Large intestine (tissue), 3 donors: ENCODE results near the gene C1orf35. TPM values are rescaled to one million over a fixed set of nuclear protein-coding genes. Genes with fewer than 3 reads are reported as not detected.
A peak's percentile ranks its signal among the peaks of the same experiment; 100 is the strongest.

Source experiments
- DNase-seq, 2 donors: peaks; one replicate each; pipeline versions ENCODE4 v3.0.0 to v3.0.0-alpha.2; 2013
- H3K27ac ChIP-seq: one replicate; pipeline ENCODE4 v1.5.1; 2013; ENCODE audit warnings: low read length
- H3K27me3 ChIP-seq: 2 replicates; pipeline ENCODE4 v1.6.1; 2013; ENCODE audit warnings: low read length; ENCODE audit not compliant: control insufficient read depth, insufficient read depth
- H3K36me3 ChIP-seq: 2 replicates; pipeline ENCODE4 v1.6.1; 2013; ENCODE audit warnings: low read length; ENCODE audit not compliant: control insufficient read depth, insufficient read depth
- H3K4me1 ChIP-seq: one replicate; pipeline ENCODE4 v1.6.1; 2013; ENCODE audit warnings: low read length; ENCODE audit not compliant: control insufficient read depth, insufficient read depth
- H3K4me3 ChIP-seq: one replicate; pipeline ENCODE4 v1.5.1; 2013; ENCODE audit warnings: low read length
- H3K9me3 ChIP-seq: one replicate; pipeline ENCODE4 v1.6.1; 2013; ENCODE audit warnings: mild to moderate bottlenecking, low read depth, low read length, moderate library complexity; ENCODE audit not compliant: control insufficient read depth
- WGBS: methylation state at CpG from one replicate; pipeline ENCODE4 v1.1.5; 2013; ENCODE audit warnings: low lambda C conversion rate; ENCODE audit not compliant: insufficient coverage; 5-methylcytosine and 5-hydroxymethylcytosine counted together
- polyA plus RNA-seq: library from polyadenylated mRNA; unstranded; fragments of 120-200 nt; gene quantifications from one replicate; pipeline ENCODE4 v1.2.1, GENCODE V29; 2013

The C1orf35 gene
- polyA plus RNA-seq, 1 donor = 17.3 TPM

DNA sequence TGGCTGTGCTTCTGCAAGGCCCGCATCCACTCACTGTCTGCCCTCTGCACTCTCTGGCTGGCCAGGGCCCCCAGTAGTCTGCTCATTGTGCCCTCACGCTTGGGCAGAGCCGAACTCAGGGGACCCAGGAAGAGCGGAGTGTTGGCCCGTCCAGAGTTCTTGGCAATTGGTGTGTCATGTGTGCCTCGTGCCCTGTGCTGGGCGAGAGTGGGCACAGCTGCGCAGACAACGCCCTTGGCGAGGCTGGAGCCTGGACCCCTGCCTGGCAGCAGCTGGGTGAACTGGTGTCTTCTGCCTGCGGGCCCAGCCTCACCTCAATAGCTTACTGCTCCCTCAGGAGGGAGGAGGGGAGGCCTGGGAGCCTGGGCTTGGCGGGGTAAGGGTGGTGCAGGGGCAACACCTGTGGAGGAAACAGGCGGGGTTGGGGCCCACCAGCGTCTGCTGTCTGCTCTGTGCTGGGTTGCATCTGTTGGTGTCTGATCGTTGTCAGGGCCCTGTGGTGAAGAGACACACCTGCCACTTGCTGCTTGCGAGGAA lies 39.1 kb upstream of the C1orf35 start:
- H3K4me3 ChIP-seq = no peak overlapping the region
- WGBS = no CpG with 5 or more reads among the region's 16 CpGs
- no peaks in the 10 kb centered on the region for H3K9me3 ChIP-seq
- H3K4me1 ChIP-seq = peaks cover 46% of the 10 kb centered on the region
- H3K36me3 ChIP-seq = peaks cover 27% of the 10 kb centered on the region
- no peak for DNase-seq
- H3K27me3 ChIP-seq = peaks cover 2% of the 10 kb centered on the region
- H3K27ac ChIP-seq = no peak overlapping the region

DNA sequence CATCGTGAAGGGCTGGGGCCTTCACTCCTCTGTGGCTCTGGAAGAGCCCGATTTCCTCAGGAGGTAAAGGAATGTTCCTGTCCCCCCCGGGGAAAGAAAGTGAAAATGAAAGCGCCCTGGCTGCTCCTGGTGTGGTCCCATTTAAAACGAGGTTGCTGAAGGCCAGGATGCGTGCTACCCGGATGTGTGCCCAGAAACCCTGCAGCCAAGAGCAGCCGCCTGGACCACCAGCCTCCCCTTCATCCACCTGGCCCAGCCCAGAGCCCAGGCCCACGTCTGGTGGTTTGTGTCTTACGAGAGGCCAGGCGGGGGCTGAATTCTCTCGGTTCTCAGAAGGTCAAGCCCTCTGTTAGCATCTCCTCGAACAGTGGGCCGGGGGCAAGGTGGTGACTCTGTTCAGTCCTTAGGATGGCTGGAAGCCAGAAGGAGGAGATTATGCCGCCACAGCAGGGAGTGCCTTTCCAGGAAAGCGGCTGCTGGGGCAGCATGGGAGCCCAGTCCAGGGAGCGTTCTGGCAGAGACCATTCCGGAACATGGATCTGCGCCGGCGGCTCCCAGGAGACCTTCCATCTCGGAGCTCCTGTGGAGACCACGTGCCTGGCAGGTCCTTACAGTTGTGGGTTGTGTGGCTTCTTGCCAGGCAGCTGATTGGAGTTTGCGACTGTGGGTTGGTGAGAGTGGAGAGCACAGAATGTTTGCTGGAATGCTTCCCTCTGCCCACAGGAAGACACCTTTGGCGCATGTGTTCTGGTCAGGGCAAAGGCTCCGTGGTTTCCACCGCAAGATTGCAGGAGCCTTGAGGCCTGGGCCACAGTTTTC lies 38.3 kb upstream of the C1orf35 start:
- Histone ChIP-seq H3K36me3 (peaks cover 23% of the 10 kb centered on the region), H3K9me3 (no peaks in the 10 kb centered on the region), H3K4me1 (peaks cover 46% of the 10 kb centered on the region), H3K27me3 (peaks cover 2% of the 10 kb centered on the region), H3K4me3 (peak overlapping the region; percentile 98), H3K27ac (peak overlapping the region; percentile 93)
- DNase-seq = no peak
- WGBS = no CpG with 5 or more reads among the region's 27 CpGs

DNA sequence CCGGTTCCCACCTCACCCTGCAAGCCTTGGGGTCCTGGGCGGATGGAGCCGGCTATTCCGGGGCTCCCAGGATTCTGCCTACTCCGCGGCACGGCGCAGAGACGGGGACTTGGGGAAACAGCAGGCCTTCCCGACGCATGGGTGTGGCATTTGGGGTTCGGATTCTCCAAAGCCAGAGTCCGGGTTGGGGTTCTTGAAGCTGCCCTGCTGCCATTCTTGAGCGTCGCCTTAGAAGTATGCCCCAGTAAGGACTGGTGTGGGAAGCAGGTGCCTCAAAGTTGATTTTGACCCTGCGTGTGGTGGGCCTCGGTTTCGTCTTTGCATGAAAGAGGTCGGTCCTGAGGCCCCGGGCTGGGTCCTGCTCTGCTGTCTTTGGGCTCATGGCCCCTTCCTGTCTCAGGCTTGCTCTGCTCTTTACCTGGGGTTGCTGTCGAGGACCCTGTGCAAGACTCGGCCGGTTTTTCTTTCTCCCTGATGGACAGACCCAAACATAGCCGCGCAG lies 37.6 kb upstream of the C1orf35 start:
- peak in 1 of 2 donors; percentile 61 for DNase-seq
- H3K4me3 ChIP-seq = peak overlapping the region; percentile 98
- no peaks in the 10 kb centered on the region for H3K9me3 ChIP-seq
- no CpG with 5 or more reads among the region's 25 CpGs for WGBS
- H3K27ac ChIP-seq = peak overlapping the region; percentile 93
- peaks cover 18% of the 10 kb centered on the region for H3K36me3 ChIP-seq
- peaks cover 45% of the 10 kb centered on the region for H3K4me1 ChIP-seq
- H3K27me3 ChIP-seq = peaks cover 7% of the 10 kb centered on the region

DNA sequence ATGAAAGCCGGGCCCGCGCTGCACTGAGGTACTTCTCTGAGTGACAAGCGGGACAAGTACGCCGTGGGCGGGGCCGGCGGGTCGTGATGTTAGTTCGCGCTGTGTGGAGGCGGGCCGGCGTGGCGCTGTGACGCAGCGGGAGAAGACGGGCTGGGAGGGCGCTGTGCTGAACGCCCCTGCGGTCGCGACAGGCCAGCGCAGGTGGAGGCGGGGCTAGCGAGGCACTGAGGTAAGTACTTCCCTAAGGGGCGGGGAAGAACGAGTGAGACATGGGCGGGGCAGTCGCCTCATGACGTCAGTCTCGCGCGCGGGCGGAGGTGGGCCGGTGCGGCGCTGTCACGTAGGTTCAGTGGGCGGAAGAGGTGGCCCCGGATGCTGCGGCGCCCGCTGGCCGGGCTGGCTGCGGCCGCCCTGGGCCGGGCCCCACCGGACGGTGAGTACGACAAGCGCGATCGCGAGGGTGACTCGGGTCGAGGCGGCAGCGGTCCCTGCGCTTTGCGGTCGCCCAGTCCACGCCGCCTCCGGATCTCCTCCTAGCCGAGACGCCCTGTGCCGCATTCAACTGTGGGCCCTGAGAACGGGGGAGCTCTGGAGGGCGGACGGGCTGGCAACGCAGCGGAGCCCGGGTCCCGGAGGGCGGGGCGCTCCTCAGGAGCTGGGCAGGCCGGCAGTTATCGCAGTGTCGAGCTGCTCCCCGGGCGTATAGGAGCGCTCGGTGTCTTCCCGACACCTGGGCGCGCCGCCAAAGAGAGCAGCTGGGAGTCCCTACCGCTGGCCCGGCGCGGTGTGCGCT lies 37.0 kb upstream of the C1orf35 start, which contains the start of gene GUK1:
GUK1 (plus strand) TSS at position 349 of the 793 bp plus-strand sequence; CDS start at position 373, 24 bp downstream.
- Histone ChIP-seq H3K4me3 (peak within 1 kb of the TSS; percentile 98), H3K27ac (peak within 1 kb of the TSS; percentile 96), H3K36me3 (peaks cover 13% of the 10 kb centered on the region), H3K27me3 (peaks cover 11% of the 10 kb centered on the region), H3K9me3 (no peaks in the 10 kb centered on the region), H3K4me1 (peaks cover 38% of the 10 kb centered on the region)
- DNase-seq = peak; percentile 100
- no CpG with 5 or more reads among the region's 95 CpGs for WGBS

DNA sequence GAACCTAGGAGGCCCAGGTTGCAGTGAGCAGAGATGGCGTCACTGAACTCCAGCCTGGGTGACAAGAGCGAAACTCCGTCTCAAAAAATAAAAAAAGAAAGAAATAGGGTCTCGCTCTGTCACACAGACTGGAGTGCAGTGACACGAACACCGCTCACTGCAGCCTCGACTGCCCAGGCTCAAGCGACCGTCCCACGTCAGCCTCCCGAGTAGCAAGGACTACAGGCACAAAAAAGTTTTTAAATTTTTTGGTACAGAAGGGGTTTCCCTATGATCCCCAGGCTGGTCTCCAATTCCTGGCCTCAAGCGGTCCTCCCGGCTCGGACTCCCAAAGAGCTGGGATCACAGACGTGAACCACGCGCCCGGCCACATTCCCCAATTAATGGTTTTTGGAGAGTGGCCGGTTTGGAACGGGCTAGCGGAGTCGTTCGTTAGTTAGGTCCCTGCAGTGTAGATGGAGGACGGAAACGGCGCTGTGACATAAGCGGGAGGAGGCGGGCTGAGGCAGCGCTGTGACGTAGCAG lies 36.3 kb upstream of the C1orf35 start:
- WGBS = no CpG with 5 or more reads among the region's 30 CpGs
- Histone ChIP-seq H3K27ac (peak overlapping the region; percentile 96), H3K36me3 (peaks cover 13% of the 10 kb centered on the region), H3K27me3 (peaks cover 17% of the 10 kb centered on the region), H3K4me1 (peaks cover 32% of the 10 kb centered on the region), H3K4me3 (peak overlapping the region; percentile 98), H3K9me3 (no peaks in the 10 kb centered on the region)
- no peak for DNase-seq

DNA sequence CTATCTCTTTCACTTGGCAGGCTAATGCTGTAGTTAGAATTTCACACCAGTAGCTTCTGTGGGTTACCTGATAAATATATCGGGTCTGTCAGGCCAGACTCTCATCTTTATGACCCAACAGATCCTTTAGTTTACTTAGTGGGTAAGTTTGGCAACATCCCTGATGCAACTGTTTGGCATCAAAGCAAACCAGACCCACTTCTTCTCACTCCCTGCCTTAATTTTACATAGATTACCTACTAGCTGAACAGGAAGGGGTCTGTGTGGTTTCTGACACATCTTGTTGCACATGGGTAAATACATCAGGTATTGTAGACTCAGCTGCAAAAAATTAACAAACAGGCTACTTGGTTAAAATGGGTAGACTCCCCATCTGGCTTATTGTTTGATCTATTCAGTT lies 33.8 kb upstream of the C1orf35 start:
- WGBS = no CpG with 5 or more reads among the region's 1 CpG

DNA sequence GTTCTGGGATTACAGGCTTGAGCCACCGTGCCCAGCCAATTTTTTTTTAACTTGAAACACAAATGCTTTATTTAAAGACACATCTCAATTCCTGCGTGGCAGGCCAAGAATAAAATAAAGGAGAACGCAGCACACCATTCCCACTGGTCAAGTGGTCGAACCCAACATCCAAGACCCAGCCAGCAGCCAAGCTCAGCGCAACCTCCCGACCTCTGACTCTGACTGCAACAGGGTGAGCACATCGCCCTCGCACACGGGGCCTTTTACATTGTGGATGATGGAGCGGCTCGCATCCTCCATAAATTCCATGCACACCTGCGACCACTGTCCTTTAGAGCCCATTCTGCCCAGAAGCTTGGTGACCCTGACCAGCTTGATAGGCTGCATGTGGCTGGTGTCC lies 31.5 kb upstream of the C1orf35 start:
- H3K36me3 ChIP-seq = no peaks in the 10 kb centered on the region
- H3K4me1 ChIP-seq = peaks cover 9% of the 10 kb centered on the region
- no CpG with 5 or more reads among the region's 12 CpGs for WGBS
- DNase-seq = no peak
- H3K9me3 ChIP-seq = no peaks in the 10 kb centered on the region
- no peak overlapping the region for H3K27ac ChIP-seq
- peaks cover 17% of the 10 kb centered on the region for H3K27me3 ChIP-seq
- no peak overlapping the region for H3K4me3 ChIP-seq

More for the DNA sequence above, 33.8 kb upstream of the C1orf35 start:
- H3K27ac ChIP-seq = no peak overlapping the region
- peaks cover 17% of the 10 kb centered on the region for H3K27me3 ChIP-seq
- no peaks in the 10 kb centered on the region for H3K9me3 ChIP-seq
- H3K36me3 ChIP-seq = peaks cover 6% of the 10 kb centered on the region
- H3K4me3 ChIP-seq = no peak overlapping the region
- peaks cover 8% of the 10 kb centered on the region for H3K4me1 ChIP-seq
- no peak for DNase-seq

DNA sequence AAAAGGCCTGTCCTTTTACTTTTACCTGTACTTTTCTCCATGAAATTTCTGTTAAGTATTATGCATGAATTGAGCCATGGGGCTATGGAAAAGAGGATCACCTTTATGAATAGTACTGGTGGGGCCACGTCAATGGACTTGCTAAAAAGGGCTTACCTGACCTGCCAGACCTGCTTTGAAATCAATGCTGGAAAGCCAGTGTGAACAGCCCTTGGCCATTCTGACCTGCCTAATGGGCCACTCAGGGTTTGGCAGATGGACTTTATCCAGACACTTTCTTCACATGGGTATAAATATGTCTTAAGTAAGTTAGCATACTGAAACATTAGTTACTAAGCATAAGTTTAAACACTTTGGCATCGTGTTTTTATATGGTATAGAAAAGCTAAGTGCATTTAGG lies 28.6 kb upstream of the C1orf35 start:
- DNase-seq = peak in 1 of 2 donors; percentile 59

DNA sequence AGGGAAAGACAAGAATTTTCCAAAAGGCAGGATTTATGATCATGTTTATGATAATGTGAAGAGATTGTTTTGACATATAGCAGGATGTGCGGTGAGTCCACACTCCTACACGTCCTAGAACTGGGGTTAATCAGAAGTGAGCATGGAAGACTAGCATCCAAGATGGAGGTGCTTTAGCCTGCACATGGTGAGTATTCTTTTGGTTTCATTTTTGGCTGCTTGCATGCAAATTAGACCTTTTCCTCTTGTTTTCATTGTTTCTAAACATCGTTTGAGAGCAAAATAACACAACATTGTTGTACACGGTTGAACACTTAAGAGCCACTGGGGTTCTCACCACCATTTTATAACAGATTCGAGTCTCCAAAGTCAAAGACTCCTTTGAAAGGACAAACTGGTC lies 22.1 kb upstream of the C1orf35 start:
- no peak for DNase-seq
- Histone ChIP-seq H3K36me3 (no peaks in the 10 kb centered on the region), H3K27ac (no peak overlapping the region), H3K4me3 (no peak overlapping the region), H3K27me3 (no peaks in the 10 kb centered on the region), H3K9me3 (no peaks in the 10 kb centered on the region), H3K4me1 (peaks cover 30% of the 10 kb centered on the region)
- WGBS = no CpG with 5 or more reads among the region's 5 CpGs

More for the DNA sequence above, 28.6 kb upstream of the C1orf35 start:
- no peaks in the 10 kb centered on the region for H3K9me3 ChIP-seq
- H3K4me3 ChIP-seq = no peak overlapping the region
- peaks cover 14% of the 10 kb centered on the region for H3K27me3 ChIP-seq
- peaks cover 9% of the 10 kb centered on the region for H3K4me1 ChIP-seq
- H3K36me3 ChIP-seq = no peaks in the 10 kb centered on the region
- peak overlapping the region; percentile 63 for H3K27ac ChIP-seq
- no CpG with 5 or more reads among the region's 2 CpGs for WGBS

DNA sequence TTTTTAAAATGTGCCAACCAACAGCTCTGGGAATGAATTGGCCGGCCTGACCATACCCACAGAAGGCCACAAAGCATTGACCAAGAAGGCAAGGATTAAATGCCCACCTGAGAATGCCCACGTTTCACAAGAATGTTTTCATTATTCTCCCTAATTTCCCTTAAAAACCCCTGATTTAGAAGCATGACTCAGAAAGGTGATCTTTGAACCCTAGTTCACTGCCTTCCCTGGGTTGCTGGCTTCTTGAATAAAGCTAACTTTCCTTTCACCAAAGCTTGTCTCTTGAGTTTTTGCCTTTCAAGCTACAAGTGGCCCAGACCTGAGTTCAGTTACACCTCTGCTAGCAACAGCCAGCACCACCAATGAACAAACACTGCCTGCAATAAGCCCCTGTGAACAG lies 20.4 kb upstream of the C1orf35 start:
- WGBS = no CpG with 5 or more reads among the region's 2 CpGs
- H3K36me3 ChIP-seq = no peaks in the 10 kb centered on the region
- no peaks in the 10 kb centered on the region for H3K27me3 ChIP-seq
- no peaks in the 10 kb centered on the region for H3K9me3 ChIP-seq
- DNase-seq = peak in 1 of 2 donors; percentile 69
- H3K27ac ChIP-seq = peak overlapping the region; percentile 15
- H3K4me3 ChIP-seq = no peak overlapping the region
- peaks cover 30% of the 10 kb centered on the region for H3K4me1 ChIP-seq
